HG03575 (cell line): ENCODE data around the gene COL1A2.

Experiments
- ATAC-seq: cut with Tn5 transposase; IDR thresholded peaks from one replicate; pipeline ENCODE4 v1.9.1; 2021; ENCODE audit not compliant: unreplicated experiment, insufficient number of reproducible peaks, low FRiP score; ENCODE audit errors: extremely low read depth

COL1A2 gene

DNA sequence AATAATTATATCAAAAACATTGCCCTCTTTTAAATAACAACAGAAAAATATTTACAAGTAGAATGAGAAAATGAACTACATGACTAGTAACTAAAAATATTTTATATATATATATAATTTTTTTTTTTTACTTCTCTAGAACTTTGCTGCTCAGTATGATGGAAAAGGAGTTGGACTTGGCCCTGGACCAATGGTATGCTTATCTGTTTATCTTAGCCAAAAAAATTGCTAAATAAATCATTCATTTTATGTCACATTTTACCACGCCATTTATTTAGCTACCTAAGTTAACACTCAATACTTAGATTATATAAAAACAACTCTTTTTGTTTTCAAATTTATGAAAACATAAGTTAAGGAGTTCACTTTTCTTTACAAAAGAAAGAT lies 6.7 kb downstream of the COL1A2 start:
- ATAC-seq, result no peak

DNA sequence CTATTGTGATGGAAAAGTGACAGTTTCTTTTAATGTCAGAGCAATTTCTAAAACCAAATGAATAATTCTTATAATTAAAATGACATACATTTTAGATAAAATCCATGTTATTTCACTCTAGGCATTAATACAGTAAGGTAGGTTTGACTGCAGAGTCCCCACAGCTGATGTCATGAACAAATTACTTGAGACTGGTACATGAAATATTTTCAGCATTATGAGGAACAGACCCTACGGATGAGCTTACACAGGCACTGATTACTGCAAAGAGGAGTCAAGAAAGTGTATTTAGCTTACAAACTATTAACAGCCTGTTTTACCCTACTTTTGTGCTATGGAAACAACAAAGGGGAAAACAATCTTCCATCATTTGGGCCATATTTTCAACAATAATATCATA lies 8.9 kb downstream of the COL1A2 start:
- ATAC-seq, result no peak

DNA sequence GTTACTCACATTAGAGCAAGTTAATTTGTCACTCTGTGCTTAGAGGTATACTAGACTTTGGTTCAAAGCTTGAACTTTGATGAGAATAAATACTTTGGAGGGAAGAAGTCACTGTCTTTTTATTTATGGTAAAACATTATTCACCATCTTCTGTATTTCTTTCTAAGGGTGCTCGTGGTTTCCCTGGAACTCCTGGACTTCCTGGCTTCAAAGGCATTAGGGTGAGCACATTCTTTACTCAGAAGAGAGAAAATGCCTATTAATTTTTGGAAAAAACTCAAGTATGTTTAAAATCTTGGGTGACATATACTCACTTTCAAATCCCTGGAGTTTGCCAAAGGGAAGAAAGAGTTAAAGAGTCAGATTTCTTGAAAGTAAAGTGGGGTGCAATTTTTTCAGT lies 10.8 kb downstream of the COL1A2 start:
- no peak for ATAC-seq

DNA sequence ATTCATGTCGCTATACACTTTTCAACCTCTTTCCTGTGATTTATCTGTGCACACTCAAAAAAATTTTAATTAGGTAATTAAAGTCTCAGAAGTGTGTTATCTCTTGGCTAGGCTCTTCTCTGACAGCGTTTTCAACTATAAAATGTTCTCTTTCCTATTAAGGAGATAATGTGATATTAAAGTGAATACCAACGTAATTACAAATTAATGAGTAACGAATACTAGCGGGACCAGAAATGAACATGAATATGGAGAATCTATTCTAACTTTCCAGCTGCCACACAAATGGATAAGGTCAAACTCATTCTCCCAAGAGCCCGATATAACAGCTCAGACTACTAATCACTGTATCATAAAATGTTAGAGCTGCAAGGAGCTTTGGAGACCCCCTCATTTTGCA lies 12.0 kb downstream of the COL1A2 start:
- ATAC-seq, result no peak

DNA sequence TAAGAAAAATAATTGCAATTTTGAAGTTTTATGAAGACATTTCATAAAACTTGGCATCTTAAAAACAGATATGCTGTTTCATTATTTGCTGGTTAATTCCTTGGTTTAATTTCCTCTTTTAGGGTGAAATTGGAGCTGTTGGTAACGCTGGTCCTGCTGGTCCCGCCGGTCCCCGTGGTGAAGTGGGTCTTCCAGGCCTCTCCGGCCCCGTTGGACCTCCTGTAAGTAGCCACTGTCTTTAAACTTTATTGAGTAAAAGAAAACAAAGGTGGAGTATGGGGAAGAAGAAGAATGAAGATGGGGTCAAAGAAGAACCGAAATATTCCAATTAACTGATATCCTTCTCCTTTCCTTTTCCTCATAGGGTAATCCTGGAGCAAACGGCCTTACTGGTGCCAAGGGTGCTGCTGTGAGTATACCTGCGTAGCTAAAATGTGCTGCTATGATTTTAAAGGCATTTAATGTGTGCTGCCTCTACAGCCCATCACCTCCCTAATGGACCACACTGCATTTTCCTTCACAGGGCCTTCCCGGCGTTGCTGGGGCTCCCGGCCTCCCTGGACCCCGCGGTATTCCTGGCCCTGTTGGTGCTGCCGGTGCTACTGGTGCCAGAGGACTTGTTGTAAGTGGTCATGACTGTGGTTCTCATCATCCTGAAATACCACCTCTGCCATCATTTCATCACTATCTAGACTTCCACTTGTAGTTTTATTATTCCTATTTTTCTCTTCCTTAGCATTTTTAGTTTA lies 14.7 kb downstream of the COL1A2 start:
- ATAC-seq, result no peak

DNA sequence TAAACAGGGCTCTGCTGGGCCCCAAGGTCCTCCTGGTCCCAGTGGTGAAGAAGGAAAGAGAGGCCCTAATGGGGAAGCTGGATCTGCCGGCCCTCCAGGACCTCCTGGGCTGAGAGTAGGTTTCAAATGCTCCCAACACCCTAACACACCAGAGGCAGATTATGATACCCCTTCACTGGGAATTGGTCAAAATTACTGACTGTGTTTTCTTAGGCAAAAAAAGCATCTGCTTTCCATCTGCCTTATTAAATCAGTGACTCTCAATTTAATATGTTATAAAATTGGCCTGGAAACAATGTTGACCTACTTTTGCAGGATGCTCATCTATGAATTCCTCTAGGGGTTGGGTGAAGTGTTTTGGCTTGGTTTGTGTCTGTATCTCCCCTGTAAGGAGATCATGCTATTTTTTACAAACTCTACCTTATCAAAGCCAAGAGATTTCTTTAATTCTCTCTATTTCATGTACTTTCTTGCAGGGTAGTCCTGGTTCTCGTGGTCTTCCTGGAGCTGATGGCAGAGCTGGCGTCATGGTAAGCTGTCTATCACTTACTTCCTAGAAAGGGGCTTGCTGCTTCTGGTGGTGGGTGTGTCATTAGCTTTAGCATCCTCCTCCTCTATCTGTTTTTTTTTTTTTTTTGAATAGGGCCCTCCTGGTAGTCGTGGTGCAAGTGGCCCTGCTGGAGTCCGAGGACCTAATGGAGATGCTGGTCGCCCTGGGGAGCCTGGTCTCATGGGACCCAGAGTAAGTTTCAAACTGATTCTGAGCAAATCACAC lies 15.9 kb downstream of the COL1A2 start:
- no peak for ATAC-seq

DNA sequence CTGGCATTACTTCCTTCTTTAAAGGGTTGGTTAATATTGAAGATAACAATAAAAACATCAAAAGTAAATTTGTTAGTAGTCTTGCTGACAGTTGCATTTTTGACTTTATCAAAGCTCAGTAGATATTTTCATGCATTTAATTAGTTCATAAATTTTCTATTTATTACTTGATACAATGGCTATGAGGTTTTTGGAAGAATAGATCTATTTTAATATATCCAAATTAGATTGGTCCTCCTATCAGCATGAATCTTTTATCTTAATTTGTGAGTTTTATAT lies 16.4 kb downstream of the COL1A2 start:
- no peak for ATAC-seq

DNA sequence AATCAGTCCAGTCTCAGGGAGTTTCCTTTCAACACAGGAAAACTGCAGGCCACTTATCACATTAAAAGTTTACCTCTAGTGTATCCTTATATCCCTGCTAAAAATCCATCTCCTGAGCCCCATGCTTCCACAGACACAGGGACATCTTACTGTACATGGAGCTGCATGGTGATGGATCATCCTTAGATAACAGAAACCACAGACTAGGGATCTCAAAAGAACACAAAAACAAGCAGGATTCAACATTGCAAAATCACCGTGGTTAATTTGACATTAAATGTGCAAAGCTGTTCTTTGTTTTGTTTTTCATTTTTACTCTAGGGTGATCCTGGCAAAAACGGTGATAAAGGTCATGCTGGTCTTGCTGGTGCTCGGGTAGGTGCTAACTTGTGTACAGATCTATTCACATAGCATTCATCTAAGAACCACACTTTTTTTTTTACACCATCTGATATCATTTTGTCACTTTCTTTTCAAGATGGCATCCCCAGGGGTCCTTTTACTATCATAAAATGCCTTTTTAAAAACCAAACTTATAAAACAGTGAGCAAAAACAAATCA lies 18.1 kb downstream of the COL1A2 start:
- no peak for ATAC-seq

DNA sequence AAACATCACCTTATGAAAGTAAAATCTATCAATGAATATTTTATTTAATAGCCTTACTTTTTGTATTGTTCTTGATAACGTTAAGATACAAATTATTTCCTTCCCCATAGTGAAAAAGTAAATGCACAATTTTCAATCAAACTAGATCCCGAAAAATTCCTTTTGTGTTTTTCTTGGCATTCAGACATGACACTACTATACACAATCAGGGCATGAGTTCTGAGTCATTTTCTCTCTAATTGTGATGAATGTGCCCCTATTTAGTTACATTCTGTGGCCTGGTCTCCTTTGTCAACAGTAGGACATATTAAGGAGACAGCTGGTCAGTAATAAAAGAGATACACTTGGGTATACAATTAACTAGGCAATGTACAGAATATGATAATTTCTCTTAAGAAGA lies 19.8 kb downstream of the COL1A2 start:
- no peak for ATAC-seq

DNA sequence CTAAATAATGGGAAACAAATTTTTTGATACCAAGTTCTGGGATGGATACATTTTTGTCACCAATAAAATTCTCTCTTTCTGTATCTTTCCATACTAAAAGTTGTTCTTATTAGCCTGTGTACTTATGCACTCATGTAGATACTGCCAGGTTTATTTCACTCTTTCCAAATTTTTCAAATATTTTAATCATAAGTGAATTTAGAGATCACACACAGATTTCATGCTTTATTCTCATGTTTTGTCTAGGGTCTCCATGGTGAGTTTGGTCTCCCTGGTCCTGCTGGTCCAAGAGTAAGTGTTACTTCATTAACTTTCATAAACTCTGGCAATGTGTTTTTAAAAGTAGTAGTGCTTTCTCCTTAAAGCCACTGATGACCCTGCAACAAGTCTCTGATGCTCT lies 20.3 kb downstream of the COL1A2 start:
- no peak for ATAC-seq

DNA sequence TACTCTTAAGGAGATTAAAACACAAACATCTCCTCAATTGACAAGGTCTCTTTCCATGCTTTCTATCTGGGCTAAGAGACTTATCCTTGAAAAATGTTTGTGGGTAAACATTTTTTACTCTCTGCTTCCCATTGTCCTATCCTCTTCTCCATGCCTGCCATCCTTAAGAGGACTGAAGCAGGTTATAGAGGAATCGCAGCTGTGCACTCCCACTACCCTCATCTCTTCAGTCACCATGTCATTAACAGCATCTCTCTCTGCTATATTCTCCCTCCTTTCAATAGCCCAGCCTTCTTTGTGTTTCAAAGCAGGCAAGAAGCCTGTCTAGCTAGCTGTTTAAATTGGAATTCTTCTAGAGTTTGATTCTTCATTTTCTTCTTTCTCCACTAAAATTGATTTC lies 22.6 kb downstream of the COL1A2 start:
- no peak for ATAC-seq

DNA sequence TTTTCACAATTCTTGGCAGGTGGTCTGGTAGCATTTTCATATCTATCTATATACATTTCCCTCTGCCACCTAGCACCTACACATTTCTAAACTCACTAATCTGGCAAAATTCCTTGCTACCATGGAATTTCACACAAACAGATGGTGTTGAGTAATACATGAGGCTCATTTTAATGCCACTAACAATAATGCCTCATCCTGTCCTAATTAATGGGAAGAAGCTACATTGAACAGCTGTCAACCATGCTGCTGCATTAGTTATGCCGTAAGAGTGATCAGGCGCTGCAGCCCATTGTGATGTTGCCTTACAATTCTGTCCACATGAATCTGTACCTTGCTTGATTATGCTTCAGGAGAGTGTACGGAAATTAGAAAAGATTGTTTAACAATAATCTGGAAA lies 23.2 kb downstream of the COL1A2 start:
- no peak for ATAC-seq

DNA sequence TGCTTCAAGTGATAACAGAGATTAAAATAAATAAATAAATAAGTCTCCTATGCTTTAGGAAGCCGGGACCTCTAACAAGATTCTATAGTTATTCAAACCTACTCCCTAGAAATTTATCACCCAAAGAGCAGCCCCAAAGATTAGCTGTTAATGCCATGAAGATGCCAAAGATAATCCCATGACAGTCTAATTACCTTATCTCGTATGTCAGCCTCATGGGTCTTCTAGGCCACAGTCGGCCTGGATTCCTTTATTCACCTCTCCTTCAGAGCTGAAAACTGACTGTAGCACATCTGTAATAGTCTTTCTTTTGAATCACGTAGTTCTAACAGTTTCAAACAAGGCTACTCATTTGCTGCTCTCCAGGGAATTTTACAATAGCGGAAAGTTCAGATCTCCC lies 24.2 kb downstream of the COL1A2 start:
- no peak for ATAC-seq

DNA sequence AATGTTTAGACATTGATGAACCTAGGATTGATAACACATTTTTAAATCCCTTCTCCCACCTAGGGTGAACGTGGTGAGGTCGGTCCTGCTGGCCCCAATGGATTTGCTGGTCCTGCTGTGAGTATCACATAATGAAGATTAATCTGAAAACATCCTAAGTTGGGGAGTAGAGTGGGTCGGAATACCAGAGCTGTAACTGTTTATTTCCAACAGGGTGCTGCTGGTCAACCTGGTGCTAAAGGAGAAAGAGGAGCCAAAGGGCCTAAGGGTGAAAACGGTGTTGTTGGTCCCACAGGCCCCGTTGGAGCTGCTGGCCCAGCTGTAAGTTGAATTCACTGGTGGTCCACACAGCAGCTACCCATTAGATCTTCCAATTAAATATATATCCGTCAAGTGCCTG lies 25.6 kb downstream of the COL1A2 start:
- ATAC-seq, result no peak

DNA sequence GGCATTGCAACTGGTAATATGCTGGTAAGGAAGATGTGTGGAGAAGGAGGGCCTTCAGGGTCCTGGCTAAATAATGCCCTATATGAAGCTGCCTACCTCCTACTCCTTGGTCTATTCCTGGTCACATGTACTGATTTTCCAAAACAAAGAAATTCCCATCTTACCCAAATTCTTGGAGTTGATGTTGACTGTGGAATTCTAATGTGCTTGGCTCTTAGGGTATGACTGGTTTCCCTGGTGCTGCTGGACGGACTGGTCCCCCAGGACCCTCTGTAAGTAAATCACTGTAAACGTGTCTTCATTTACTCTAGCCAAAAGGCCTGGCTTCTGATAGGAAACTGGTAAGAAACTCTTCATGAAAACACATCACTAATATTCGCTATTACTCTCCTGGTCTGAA lies 27.0 kb downstream of the COL1A2 start:
- ATAC-seq, result no peak

DNA sequence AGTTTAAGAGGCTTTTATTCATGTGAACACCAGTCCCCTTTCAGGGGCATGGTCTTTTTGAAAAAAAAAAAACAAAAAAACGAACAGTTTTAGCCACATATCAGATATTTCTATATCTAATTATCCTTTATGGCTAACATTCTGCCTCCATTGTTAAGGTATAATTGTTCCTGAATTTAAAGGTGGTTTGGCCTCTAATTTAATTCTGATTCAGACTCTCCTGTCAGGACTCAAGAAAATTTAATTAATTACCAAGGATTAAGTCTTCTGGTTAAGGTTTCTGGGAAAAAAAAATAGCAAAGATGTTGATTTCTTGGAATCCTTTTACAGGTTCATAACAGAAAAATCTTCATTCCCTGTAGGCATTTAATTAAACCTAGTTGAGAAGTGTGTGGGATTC lies 27.4 kb downstream of the COL1A2 start:
- no peak for ATAC-seq

DNA sequence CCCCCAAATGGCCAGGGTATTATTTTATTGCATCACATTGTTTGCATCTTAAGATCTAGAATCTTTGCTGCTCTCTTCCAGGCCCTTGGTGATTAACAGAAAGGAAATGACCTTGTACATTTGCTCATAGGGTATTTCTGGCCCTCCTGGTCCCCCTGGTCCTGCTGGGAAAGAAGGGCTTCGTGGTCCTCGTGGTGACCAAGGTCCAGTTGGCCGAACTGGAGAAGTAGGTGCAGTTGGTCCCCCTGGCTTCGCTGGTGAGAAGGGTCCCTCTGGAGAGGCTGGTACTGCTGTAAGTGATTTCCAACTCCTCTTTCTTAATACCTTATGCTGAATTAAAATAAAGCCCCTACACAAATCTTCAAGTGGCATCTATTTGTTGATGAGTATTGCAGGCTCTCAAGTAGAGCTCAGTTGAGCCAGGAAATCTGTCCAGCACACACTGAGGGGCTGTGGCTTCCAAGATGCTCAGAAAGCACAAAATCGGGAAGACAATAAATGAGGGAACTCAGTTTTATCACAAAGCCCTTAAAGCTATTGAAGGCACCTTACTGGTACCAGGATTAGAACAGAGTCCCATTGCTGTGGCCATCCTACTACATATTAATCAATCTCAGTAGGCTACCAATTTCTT lies 28.2 kb downstream of the COL1A2 start:
- no peak for ATAC-seq

DNA sequence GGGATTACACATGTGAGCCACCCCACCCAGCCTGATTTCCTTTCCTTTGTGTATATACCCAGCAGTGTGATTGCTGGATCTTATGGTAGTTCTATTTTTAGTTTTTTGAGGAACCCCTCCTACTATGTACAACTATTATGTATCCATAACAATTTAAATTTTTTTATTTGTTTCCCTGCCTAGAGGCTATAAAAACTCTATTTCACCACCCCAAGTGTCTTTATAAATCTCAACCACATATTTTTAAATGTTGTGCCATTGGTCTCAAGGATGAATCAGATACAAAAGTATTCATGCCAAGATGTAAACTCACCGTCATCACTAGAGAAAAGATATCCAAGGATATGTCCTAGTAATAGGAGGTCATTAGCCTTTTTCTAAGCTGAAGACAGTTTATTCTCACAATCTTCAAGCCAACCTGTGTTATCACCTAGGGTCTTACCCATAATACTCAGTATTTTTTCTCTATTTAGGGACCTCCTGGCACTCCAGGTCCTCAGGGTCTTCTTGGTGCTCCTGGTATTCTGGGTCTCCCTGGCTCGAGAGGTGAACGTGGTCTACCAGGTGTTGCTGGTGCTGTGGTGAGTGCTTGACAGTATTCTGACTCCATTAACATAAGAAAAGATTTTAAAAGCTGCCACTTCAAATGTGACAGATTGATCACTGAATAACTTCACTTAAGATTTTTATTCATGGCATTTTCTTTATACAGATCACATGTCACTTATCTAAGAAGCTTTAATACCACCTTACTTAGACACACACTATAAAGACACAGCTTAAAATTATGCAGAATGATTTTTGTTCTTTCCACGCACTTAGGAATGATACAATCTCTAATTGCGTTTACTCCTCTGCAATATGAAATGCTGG lies 29.4 kb downstream of the COL1A2 start:
- ATAC-seq, result no peak

DNA sequence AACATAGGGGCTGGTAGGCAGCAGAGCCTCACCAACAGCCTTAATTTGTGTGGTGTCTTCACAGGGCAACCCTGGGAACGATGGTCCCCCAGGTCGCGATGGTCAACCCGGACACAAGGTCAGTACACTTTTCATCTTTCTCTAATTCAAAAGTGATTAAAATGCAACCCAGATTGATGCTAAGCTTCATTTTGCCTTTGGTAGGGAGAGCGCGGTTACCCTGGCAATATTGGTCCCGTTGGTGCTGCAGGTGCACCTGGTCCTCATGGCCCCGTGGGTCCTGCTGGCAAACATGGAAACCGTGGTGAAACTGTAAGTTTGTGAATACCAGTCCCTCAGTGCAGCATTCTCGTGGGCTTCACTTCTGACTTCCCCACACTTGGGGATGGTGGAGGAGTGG lies 30.9 kb downstream of the COL1A2 start:
- ATAC-seq, result no peak
